Measurements from ENCODE around the gene FUT3. TPM values are rescaled to one million over a fixed set of nuclear protein-coding genes. Genes with fewer than 3 reads are reported as not detected.

Gene FUT3
- total RNA-seq, 4 donors from 2014 or later, result 0.90 TPM; not detected in 3

- peaks cover 0 to 62% (median 2%) of the 10 kb centered on the region in 3 donors for H3K36me3 ChIP-seq
- peaks cover 0 to 9% of the 10 kb centered on the region in 2 donors for H3K27me3 ChIP-seq
- WGBS, 2 donors, result 86% methylated on average over 28 to 29 of the region's 29 CpGs
- no peak overlapping the region for H3K4me3 ChIP-seq
- H3K4me1 ChIP-seq, result peaks cover 0 to 19% (median 2%) of the 10 kb centered on the region in 4 donors
- H3K9me3 ChIP-seq, result no peaks in the 10 kb centered on the region
- DNase-seq (ENCODE audit: low spot score in 2 of 2), result no peak
- no peak for TF ChIP-seq CTCF (IDR thresholded peaks at IDR 0.05)
- no peak for TF ChIP-seq POLR2A (IDR thresholded peaks at IDR 0.05)
- no peak for TF ChIP-seq EP300 (IDR thresholded peaks at IDR 0.05)
- no peak overlapping the region for H3K27ac ChIP-seq
Observed at GRCh38 chr19:5896365-5897076, 45.3 kb upstream of the FUT3 start.

GRCh38 chr19:5895890-5896289 lies 44.6 kb upstream of the FUT3 start:
- no peak for DNase-seq (ENCODE audit: low spot score in 2 of 2)
- Histone ChIP-seq H3K9me3 (no peaks in the 10 kb centered on the region), H3K4me3 (no peak overlapping the region), H3K27ac (no peak overlapping the region), H3K4me1 (peaks cover 0 to 13% (median 2%) of the 10 kb centered on the region in 4 donors), H3K27me3 (peaks cover 0 to 15% of the 10 kb centered on the region in 2 donors), H3K36me3 (peaks cover 0 to 55% (median 2%) of the 10 kb centered on the region in 3 donors)
- WGBS, 2 donors, result 87 to 93% methylated on average over 8 of the region's 8 CpGs
- TF ChIP-seq CTCF (IDR thresholded peaks at IDR 0.05) (no peak), POLR2A (IDR thresholded peaks at IDR 0.05) (no peak), EP300 (IDR thresholded peaks at IDR 0.05) (no peak)

GRCh38 chr19:5895409-5895808 lies 44.2 kb upstream of the FUT3 start:
- Histone ChIP-seq H3K4me3 (no peak overlapping the region), H3K9me3 (no peaks in the 10 kb centered on the region), H3K27me3 (peaks cover 0 to 20% of the 10 kb centered on the region in 2 donors), H3K4me1 (peaks cover 0 to 12% (median 2%) of the 10 kb centered on the region in 4 donors), H3K36me3 (peaks cover 0 to 51% (median 2%) of the 10 kb centered on the region in 3 donors), H3K27ac (no peak overlapping the region)
- 84 to 91% methylated on average over 6 to 14 of the region's 15 CpGs for WGBS, 2 donors
- no peak for DNase-seq (ENCODE audit: low spot score in 2 of 2)
- TF ChIP-seq CTCF (IDR thresholded peaks at IDR 0.05), result no peak
- TF ChIP-seq EP300 (IDR thresholded peaks at IDR 0.05), result no peak
- TF ChIP-seq POLR2A (IDR thresholded peaks at IDR 0.05), result no peak

- no peak overlapping the region for H3K4me3 ChIP-seq
- no peak for DNase-seq (ENCODE audit: low spot score in 2 of 2)
- H3K4me1 ChIP-seq, result peaks cover 0 to 12% (median 2%) of the 10 kb centered on the region in 4 donors
- peaks cover 0 to 26% of the 10 kb centered on the region in 2 donors for H3K27me3 ChIP-seq
- TF ChIP-seq CTCF (IDR thresholded peaks at IDR 0.05), result no peak
- no peak for TF ChIP-seq POLR2A (IDR thresholded peaks at IDR 0.05)
- TF ChIP-seq EP300 (IDR thresholded peaks at IDR 0.05), result no peak
- H3K9me3 ChIP-seq, result no peaks in the 10 kb centered on the region
- peaks cover 0 to 47% (median 2%) of the 10 kb centered on the region in 3 donors for H3K36me3 ChIP-seq
- 79 to 86% methylated on average over 18 to 21 of the region's 28 CpGs for WGBS, 2 donors
- H3K27ac ChIP-seq, result no peak overlapping the region
Observed at GRCh38 chr19:5894704-5895349, 43.6 kb upstream of the FUT3 start.

Measured in tibial nerve (tissue), 4 donors.